ENCODE measurements around the gene ATR.
"Not testable (repeated sequence)": the region's sequence is repeated elsewhere in the genome, so short reads cannot be mapped to it uniquely, and the experiment has no call there.

ATR gene

GRCh38 chr3:142447852-142448823, 130.4 kb downstream of the ATR start, which contains the start of gene XRN1:
Gene XRN1, minus strand, starts transcription at chr3:142448037. Its CDS starts 93 bp downstream, at chr3:142447944.
- DNase-seq (ENCODE audit: low read depth, low spot score), result peak; percentile 79

DNA sequence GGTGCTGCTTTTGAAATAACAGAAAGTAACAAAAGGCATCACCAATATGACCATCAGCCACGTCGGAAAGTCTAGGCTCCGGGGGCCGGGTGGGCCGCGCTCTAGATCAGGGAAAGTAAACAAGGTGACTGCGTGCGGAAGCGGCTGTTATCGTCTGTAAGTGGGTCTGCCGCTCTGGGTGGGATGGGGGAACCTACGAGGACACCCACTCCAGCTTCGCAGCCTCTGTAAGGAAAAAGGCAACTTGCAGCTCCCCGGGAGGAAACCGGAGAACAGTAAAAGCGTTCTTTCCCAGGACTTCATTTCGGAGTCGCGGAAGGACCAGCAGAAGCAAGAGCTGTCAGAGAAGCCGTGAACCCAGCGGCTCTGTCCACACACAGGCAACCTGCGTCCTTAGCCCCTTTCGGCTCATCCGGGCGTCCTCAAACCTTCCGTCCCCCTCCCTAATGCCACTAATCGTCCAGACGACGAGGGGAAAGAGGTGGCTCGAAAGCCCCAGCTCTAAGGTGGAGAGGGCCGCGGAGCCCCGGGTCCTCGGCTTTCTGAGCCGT, 131.2 kb downstream of the ATR start:
- DNase-seq (ENCODE audit: low read depth, low spot score), result no peak

GRCh38 chr3:142445816-142446254, 132.7 kb downstream of the ATR start:
- no peak for DNase-seq (ENCODE audit: low read depth, low spot score)

GRCh38 chr3:142444343-142444742, 134.2 kb downstream of the ATR start:
- no peak for DNase-seq (ENCODE audit: low read depth, low spot score)

GRCh38 chr3:142443060-142443459, 135.5 kb downstream of the ATR start:
- DNase-seq (ENCODE audit: low read depth, low spot score), result not testable (repeated sequence)

GRCh38 chr3:142439499-142440220, 138.9 kb downstream of the ATR start:
- not testable (repeated sequence) for DNase-seq (ENCODE audit: low read depth, low spot score)

DNA sequence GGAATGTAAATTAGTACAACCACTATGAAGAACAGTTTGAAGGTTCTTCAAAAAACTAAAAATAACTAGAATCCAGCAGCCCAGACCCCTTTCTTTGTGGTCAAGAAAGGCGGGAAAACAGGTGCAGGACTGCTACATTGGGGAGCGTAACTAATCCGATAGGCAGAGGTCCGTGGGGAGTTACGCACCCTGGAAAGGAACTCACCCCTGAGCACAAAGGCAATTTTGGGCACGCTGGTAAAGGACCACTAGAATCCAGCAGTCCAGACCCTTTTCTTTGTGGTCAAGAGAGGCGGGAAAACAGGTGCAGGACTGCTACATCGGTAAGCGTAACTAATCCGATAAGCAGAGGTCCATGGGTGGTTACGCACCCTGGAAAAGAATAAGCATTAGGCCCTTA, 140.4 kb downstream of the ATR start:
- not testable (repeated sequence) for DNase-seq (ENCODE audit: low read depth, low spot score)

DNA sequence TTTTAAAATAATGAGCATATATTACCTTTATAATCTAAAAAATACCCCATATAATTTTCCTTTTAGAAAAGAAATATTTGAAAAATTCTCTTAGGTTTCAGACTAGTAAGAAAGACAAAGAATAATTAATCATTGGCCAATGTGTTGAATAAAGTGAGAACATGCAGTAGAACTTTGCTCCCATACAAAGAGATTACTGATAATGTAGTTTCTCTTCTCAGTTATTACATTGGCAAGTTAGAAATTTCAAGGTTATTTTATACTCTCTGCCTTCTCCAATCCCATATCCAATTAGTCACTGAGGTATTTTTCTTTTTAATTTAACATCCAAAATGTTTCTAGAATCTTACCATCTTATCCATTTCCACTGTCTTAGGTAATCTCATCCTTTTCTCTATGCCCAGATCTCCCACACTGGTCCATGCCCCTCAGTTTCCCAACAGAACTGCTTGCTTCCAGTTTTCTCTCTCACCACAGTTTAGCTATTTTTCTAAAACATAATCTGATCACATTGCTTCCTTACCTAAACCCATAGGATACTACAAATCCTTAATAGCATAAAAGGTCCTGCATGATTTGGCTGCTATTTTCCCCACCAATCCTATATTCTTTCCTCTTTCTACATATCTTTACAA, 141.5 kb downstream of the ATR start:
- DNase-seq (ENCODE audit: low read depth, low spot score), result no peak

DNA sequence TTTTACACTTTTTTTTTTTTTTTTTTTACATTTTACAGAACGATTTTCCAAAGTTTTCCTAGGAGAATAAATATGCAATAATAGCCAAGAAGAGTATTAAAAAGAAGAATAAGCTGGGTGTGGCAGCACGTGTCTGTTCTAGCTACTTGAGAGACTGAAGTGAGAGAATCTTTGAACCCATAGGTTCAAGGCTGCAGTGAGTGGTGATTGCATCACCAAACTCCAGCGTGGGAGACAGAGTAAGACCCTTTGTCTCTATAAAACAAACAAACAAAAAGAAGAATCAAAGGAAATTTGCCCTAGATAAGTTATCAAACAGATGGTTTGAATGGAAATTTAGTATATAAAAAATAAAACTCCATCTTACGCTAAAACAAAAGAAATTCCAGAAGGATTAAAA, 144.0 kb downstream of the ATR start:
- DNase-seq (ENCODE audit: low read depth, low spot score), result no peak

DNA sequence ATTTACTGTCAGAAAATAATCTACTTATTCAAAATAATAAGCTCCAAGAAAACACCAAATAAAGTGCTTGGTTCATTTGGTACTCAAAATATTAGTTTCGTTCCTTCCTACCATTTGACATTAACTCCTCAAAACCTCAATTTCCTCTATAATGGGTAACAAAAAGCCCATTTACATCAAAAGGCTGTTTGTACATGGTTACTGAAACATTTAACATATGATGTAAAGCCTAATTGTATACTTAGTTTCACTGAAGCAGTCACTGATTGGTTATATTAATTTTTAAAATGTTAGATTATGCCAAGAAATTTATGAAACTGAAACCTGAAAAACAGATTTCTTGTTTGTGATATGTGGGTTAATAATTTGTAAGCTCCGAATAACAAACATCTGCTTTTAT, 145.4 kb downstream of the ATR start:
- no peak for DNase-seq (ENCODE audit: low read depth, low spot score)

GRCh38 chr3:142429582-142429981, 149.0 kb downstream of the ATR start:
- DNase-seq (ENCODE audit: low read depth, low spot score), result no peak

GRCh38 chr3:142424754-142425153, 153.8 kb downstream of the ATR start:
- no peak for DNase-seq (ENCODE audit: low read depth, low spot score)

DNA sequence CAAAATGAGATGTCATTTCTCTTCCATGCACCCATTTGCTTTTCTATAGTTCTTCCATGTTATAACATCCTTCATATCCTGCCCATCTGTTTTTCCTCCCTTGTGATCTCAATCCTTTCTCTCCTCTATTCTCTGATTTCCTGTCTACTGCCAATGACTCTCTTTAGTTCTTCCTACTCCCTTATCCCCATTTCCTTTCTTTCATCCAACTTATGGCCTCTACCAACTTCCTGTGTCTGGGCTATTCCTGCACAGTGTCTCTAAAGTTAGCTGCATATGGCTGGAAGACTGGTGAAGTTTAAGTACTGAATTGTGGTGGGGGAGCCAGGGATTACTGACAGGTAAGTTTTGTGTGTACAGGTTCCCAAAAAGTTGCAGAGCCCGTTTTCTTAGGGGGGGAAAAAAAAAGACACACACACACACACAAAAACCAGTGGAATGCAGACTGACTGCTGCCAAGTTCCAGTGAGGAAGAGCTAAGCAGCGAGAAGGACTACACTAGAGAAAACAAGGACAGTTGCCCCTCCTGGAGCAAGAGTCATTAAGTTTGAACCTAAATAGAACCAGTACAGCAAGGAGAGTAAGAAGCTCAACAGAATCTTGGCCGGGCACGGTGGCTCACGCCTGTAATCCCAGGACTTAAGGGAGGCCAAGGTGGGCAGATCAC, 159.5 kb downstream of the ATR start:
- DNase-seq (ENCODE audit: low read depth, low spot score), result no peak

- DNase-seq (ENCODE audit: low read depth, low spot score), result no peak
These were observed 161.2 kb downstream of the ATR start for GRCh38 chr3:142417302-142417701.

DNA sequence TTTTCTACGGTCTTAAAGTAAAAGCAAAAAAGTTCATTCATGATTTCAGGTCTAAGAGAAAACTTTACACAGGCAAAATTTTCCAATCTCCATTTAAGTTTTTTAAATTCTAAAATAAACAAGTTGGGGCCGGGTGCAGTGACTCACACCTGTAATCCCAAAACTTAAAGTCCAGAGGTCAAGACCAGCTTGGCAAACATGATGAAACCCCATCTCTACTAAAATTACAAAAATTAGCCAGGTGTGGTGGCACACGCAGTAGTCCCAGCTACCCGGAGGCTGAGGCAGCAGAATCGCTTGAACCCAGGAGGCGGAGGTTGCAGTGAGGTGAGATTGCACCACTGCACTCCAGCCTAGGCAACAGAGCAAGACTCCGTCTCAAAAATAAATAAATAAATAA, 178.0 kb downstream of the ATR start:
- not testable (repeated sequence) for DNase-seq (ENCODE audit: low read depth, low spot score)
